DOHH2 (cell line): Measurements from ENCODE around the gene MED13L.

Source experiments
- H3F3A ChIP-seq: fragments of 200-600 bp; sonication (generic), shearing (Covaris generic); 2 replicates; pipeline ENCODE4 v1.6.0; 2016; ENCODE audit warnings: antibody characterized with exemption, mild to moderate bottlenecking; ENCODE audit not compliant: control insufficient read depth, insufficient read depth
- H3K27ac ChIP-seq: fragments of 200-600 bp; sonication (generic); 2 replicates; pipeline ENCODE4 v1.5.1; 2014; ENCODE audit warnings: low read depth, mild to moderate bottlenecking, low read length, moderate library complexity
- H3K27me3 ChIP-seq: fragments of 200-600 bp; sonication (generic); 2 replicates; pipeline ENCODE4 v1.6.1; 2014; ENCODE audit warnings: mild to moderate bottlenecking, low read length, mixed read lengths; ENCODE audit not compliant: control insufficient read depth
- H3K36me3 ChIP-seq: fragments of 200-600 bp; sonication (generic); 2 replicates; pipeline ENCODE4 v1.6.1; 2014; ENCODE audit warnings: mild to moderate bottlenecking, low read length, moderate library complexity, mixed read lengths; ENCODE audit not compliant: control insufficient read depth
- H3K4me1 ChIP-seq: fragments of 200-600 bp; sonication (generic); 2 replicates; pipeline ENCODE4 v1.6.1; 2014; ENCODE audit warnings: mild to moderate bottlenecking, low read length, mixed read lengths; ENCODE audit not compliant: control insufficient read depth
- H3K4me2 ChIP-seq: fragments of 200-600 bp; sonication (generic); 2 replicates; pipeline ENCODE4 v1.6.0; 2014; ENCODE audit warnings: mild to moderate bottlenecking, low read length, moderate library complexity
- H3K4me3 ChIP-seq: fragments of 200-600 bp; sonication (generic); 2 replicates; pipeline ENCODE4 v1.5.1; 2014; ENCODE audit warnings: mild to moderate bottlenecking, low read length, mixed read lengths
- H3K79me2 ChIP-seq: fragments of 200-600 bp; sonication (generic); 2 replicates; pipeline ENCODE4 v1.6.1; 2014; ENCODE audit warnings: mild to moderate bottlenecking, low read length, mixed read lengths; ENCODE audit not compliant: control insufficient read depth
- H3K9me2 ChIP-seq: fragments of 200-600 bp; sonication (generic); replicated peaks from 2 replicates; pipeline ENCODE4 v1.6.1; 2014; ENCODE audit warnings: mild to moderate bottlenecking, low read length, mixed read lengths; ENCODE audit not compliant: control insufficient read depth
- H3K9me3 ChIP-seq: fragments of 200-600 bp; sonication (generic); 2 replicates; pipeline ENCODE4 v1.6.1; 2014; ENCODE audit warnings: antibody characterized with exemption, low read length, mixed read lengths; ENCODE audit not compliant: control insufficient read depth, insufficient read depth
- H4K20me1 ChIP-seq: fragments of 200-600 bp; sonication (generic); 2 replicates; pipeline ENCODE4 v1.6.0; 2014; ENCODE audit warnings: low read depth, mild to moderate bottlenecking, antibody characterized with exemption, low read length, moderate library complexity; ENCODE audit not compliant: control insufficient read depth, insufficient read depth
- CTCF ChIP-seq: fragments of 200-600 bp; sonication (generic); IDR thresholded peaks from one replicate; pipeline ENCODE4 v1.5.1; 2014; ENCODE audit warnings: antibody characterized with exemption, mild to moderate bottlenecking, low read depth, low read length; ENCODE audit not compliant: poor library complexity, severe bottlenecking
- EZH2phosphoT487 ChIP-seq: fragments of 200-600 bp; sonication (generic); IDR thresholded peaks from 2 replicates; pipeline ENCODE4 v1.6.1; 2017; ENCODE audit warnings: borderline replicate concordance, mild to moderate bottlenecking, antibody characterized with exemption, low read length, moderate library complexity, mixed read lengths

MED13L gene

GRCh38 chr12:115990241-115990640 is 287.3 kb downstream of the MED13L start:
- Histone ChIP-seq H3K27ac (no peak overlapping the region), H3K4me2 (no peak overlapping the region), H3K79me2 (no peaks in the 10 kb centered on the region), H3K27me3 (no peaks in the 10 kb centered on the region), H3K4me3 (no peak overlapping the region), H3K36me3 (peaks cover 18% of the 10 kb centered on the region), H3K9me3 (no peaks in the 10 kb centered on the region), H4K20me1 (0 out of 2 replicates have a peak, but pooled peaks cover 7% of the 10 kb centered on the region), H3K4me1 (peaks cover 11% of the 10 kb centered on the region), H3F3A (no peaks in the 10 kb centered on the region), H3K9me2 (no peaks in the 10 kb centered on the region)
- no peak for TF ChIP-seq EZH2phosphoT487
- TF ChIP-seq CTCF: no peak

- no peaks in the 10 kb centered on the region for H3K9me2 ChIP-seq
- H3K79me2 ChIP-seq: no peaks in the 10 kb centered on the region
- no peak overlapping the region for H3K4me2 ChIP-seq
- peaks cover 11% of the 10 kb centered on the region for H3K4me1 ChIP-seq
- no peak for TF ChIP-seq CTCF
- no peak for TF ChIP-seq EZH2phosphoT487
- no peak overlapping the region for H3K4me3 ChIP-seq
- H3K9me3 ChIP-seq: no peaks in the 10 kb centered on the region
- no peaks in the 10 kb centered on the region for H3F3A ChIP-seq
- 0 out of 2 replicates have a peak, but pooled peaks cover 7% of the 10 kb centered on the region for H4K20me1 ChIP-seq
- no peak overlapping the region for H3K27ac ChIP-seq
- H3K36me3 ChIP-seq: peaks cover 18% of the 10 kb centered on the region
- no peaks in the 10 kb centered on the region for H3K27me3 ChIP-seq
These were observed 288.6 kb downstream of the MED13L start for GRCh38 chr12:115988625-115989563.

- Histone ChIP-seq H3K27ac (no peak overlapping the region), H3K9me3 (no peaks in the 10 kb centered on the region), H3K27me3 (no peaks in the 10 kb centered on the region), H3K4me2 (no peak overlapping the region), H3K79me2 (no peaks in the 10 kb centered on the region), H3K36me3 (peaks cover 18% of the 10 kb centered on the region), H4K20me1 (peaks cover 7% of the 10 kb centered on the region; the same call in 1 of the 2 replicates), H3F3A (no peaks in the 10 kb centered on the region), H3K4me3 (no peak overlapping the region), H3K4me1 (peaks cover 11% of the 10 kb centered on the region), H3K9me2 (no peaks in the 10 kb centered on the region)
- TF ChIP-seq CTCF (no peak), EZH2phosphoT487 (no peak)
These were observed 289.3 kb downstream of the MED13L start for GRCh38 chr12:115988212-115988611.
